ENCODE data around the gene ANKDD1B. TPM values are rescaled to one million over a fixed set of nuclear protein-coding genes. Genes with fewer than 3 reads are reported as not detected.

Gene ANKDD1B
- total RNA-seq, 4 donors from 2014 or later = 0.33 to 0.83 TPM; not detected in 2

GRCh38 chr5:75660678-75661465 lies 49.6 kb downstream of the ANKDD1B start:
- Histone ChIP-seq H3K27ac (replicated peaks in 1 of 4) (no peak overlapping the region), H3K27me3 (no peaks in the 10 kb centered on the region), H3K4me1 (peaks cover 0 to 9% (median 6%) of the 10 kb centered on the region in 4 donors), H3K4me3 (no peak overlapping the region), H3K9me3 (no peaks in the 10 kb centered on the region), H3K36me3 (no peaks in the 10 kb centered on the region)
- TF ChIP-seq POLR2A (IDR thresholded peaks at IDR 0.05; ENCODE audit: low read depth) = no peak
- TF ChIP-seq POLR2AphosphoS5 (IDR thresholded peaks at IDR 0.05) = no peak
- TF ChIP-seq EP300 (IDR thresholded peaks at IDR 0.05) = no peak
- TF ChIP-seq, protein P1, sequence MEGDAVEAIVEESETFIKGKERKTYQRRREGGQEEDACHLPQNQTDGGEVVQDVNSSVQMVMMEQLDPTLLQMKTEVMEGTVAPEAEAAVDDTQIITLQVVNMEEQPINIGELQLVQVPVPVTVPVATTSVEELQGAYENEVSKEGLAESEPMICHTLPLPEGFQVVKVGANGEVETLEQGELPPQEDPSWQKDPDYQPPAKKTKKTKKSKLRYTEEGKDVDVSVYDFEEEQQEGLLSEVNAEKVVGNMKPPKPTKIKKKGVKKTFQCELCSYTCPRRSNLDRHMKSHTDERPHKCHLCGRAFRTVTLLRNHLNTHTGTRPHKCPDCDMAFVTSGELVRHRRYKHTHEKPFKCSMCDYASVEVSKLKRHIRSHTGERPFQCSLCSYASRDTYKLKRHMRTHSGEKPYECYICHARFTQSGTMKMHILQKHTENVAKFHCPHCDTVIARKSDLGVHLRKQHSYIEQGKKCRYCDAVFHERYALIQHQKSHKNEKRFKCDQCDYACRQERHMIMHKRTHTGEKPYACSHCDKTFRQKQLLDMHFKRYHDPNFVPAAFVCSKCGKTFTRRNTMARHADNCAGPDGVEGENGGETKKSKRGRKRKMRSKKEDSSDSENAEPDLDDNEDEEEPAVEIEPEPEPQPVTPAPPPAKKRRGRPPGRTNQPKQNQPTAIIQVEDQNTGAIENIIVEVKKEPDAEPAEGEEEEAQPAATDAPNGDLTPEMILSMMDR (IDR thresholded peaks at IDR 0.05) = no peak
- intact Hi-C loops (cut with DNase I) = no loop called here
- 87% methylated on average over 16 of the region's 16 CpGs for WGBS
- no peak for DNase-seq (ENCODE audit: extremely low spot score)

DNA sequence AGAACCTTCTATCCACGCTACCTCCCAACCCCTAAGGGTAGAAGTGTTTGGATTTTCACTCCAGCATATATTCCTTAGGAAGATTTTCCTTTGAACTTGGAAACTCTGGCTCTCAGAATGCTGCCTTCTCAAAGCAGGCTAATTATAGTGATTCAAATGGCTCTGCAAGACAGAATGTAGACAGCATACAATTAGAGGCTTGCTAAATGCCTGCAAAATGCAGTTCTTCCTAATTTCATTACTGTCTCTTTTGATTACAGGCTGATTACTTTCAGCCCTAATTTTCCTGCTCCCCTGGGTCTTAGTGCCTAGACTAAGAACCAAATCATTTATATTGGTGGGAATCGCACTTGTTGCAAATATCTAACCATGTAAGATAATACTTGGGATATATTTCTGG lies 50.8 kb downstream of the ANKDD1B start:
- WGBS = 92% methylated on average over 2 of the region's 2 CpGs
- no peak overlapping the region for H3K27ac ChIP-seq (replicated peaks in 1 of 4)
- no peak for TF ChIP-seq EP300 (IDR thresholded peaks at IDR 0.05)
- no peak for TF ChIP-seq POLR2A (IDR thresholded peaks at IDR 0.05; ENCODE audit: low read depth)
- TF ChIP-seq POLR2AphosphoS5 (IDR thresholded peaks at IDR 0.05) = no peak
- TF ChIP-seq, protein P1 (IDR thresholded peaks at IDR 0.05) = no peak
- H3K27me3 ChIP-seq = no peaks in the 10 kb centered on the region
- DNase-seq (ENCODE audit: extremely low spot score) = no peak
- no peaks in the 10 kb centered on the region for H3K36me3 ChIP-seq
- intact Hi-C loops (cut with DNase I) = no loop called here
- H3K4me1 ChIP-seq = peaks cover 0 to under 1% (median under 1%) of the 10 kb centered on the region in 4 donors
- no peak overlapping the region for H3K4me3 ChIP-seq
- no peaks in the 10 kb centered on the region for H3K9me3 ChIP-seq

GRCh38 chr5:75663579-75664284 lies 52.5 kb downstream of the ANKDD1B start:
- H3K4me3 ChIP-seq = no peak overlapping the region
- no peak overlapping the region for H3K27ac ChIP-seq (replicated peaks in 1 of 4)
- intact Hi-C loops (cut with DNase I) = no loop called here
- DNase-seq (ENCODE audit: extremely low spot score) = no peak
- H3K4me1 ChIP-seq = peaks cover 0 to 11% (median 4%) of the 10 kb centered on the region in 4 donors
- no peaks in the 10 kb centered on the region for H3K9me3 ChIP-seq
- 85% methylated on average over 12 of the region's 12 CpGs for WGBS
- no peaks in the 10 kb centered on the region for H3K36me3 ChIP-seq
- TF ChIP-seq POLR2A (IDR thresholded peaks at IDR 0.05; ENCODE audit: low read depth) (no peak), POLR2AphosphoS5 (IDR thresholded peaks at IDR 0.05) (no peak), EP300 (IDR thresholded peaks at IDR 0.05) (no peak)
- TF ChIP-seq, protein P1 (IDR thresholded peaks at IDR 0.05) = no peak
- H3K27me3 ChIP-seq = no peaks in the 10 kb centered on the region

DNA sequence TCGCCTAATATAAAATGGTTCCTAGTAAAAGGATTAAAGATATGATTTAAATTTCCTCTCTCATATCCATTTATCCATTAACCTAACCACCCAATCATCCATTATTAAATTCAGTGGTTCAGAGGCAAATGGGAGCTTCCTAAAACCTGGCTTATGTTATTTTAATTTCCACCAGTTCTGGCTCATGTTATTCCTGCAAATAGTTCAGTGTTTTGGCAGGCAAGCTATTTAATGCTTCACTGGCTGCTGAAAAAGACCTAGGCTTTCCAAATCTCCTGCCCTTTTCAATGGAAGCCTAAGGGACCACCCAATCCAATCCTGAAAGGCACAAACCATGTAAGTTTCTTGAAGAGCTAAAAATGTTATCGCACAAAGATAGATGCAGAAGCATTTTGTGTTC lies 53.7 kb downstream of the ANKDD1B start:
- 95% methylated on average over 2 of the region's 2 CpGs for WGBS
- intact Hi-C loops (cut with DNase I) = no loop called here

More for the DNA sequence above, 53.7 kb downstream of the ANKDD1B start:
- no peak overlapping the region for H3K27ac ChIP-seq (replicated peaks in 1 of 4)
- H3K4me1 ChIP-seq = peaks cover 0 to 15% (median 8%) of the 10 kb centered on the region in 4 donors
- no peak overlapping the region for H3K4me3 ChIP-seq
- no peak for DNase-seq (ENCODE audit: extremely low spot score)
- H3K27me3 ChIP-seq = no peaks in the 10 kb centered on the region
- H3K9me3 ChIP-seq = no peaks in the 10 kb centered on the region
- no peaks in the 10 kb centered on the region for H3K36me3 ChIP-seq
- TF ChIP-seq, protein P1 (IDR thresholded peaks at IDR 0.05) = no peak
- no peak for TF ChIP-seq POLR2AphosphoS5 (IDR thresholded peaks at IDR 0.05)
- no peak for TF ChIP-seq EP300 (IDR thresholded peaks at IDR 0.05)
- TF ChIP-seq POLR2A (IDR thresholded peaks at IDR 0.05; ENCODE audit: low read depth) = no peak

All from esophagus muscularis mucosa (tissue), 4 donors.